GM21723 (cell line): ENCODE data around the gene BTBD9.

Experiments used
- ATAC-seq: cut with Tn5 transposase; IDR thresholded peaks from one replicate; pipeline ENCODE4 v1.9.1; 2021; ENCODE audit warnings: mild to moderate bottlenecking, moderate library complexity; ENCODE audit not compliant: unreplicated experiment

BTBD9 gene

GRCh38 chr6:38218235-38218634 lies 421.5 kb downstream of the BTBD9 start:
- ATAC-seq = no peak

GRCh38 chr6:38216451-38216850 lies 423.3 kb downstream of the BTBD9 start:
- no peak for ATAC-seq

GRCh38 chr6:38215651-38216311 lies 423.9 kb downstream of the BTBD9 start:
- no peak for ATAC-seq

- no peak for ATAC-seq
These were observed 424.5 kb downstream of the BTBD9 start for GRCh38 chr6:38215225-38215624.

- ATAC-seq = no peak
These were observed 425.6 kb downstream of the BTBD9 start for GRCh38 chr6:38214159-38214558.

- no peak for ATAC-seq
These were observed 426.5 kb downstream of the BTBD9 start for GRCh38 chr6:38213251-38213658.

GRCh38 chr6:38212579-38212978 lies 427.1 kb downstream of the BTBD9 start:
- ATAC-seq = no peak

- no peak for ATAC-seq
These were observed 427.6 kb downstream of the BTBD9 start for GRCh38 chr6:38212116-38212515.

- ATAC-seq = no peak
These were observed 430.1 kb downstream of the BTBD9 start for GRCh38 chr6:38209371-38210260.

- ATAC-seq = no peak
These were observed 431.7 kb downstream of the BTBD9 start for GRCh38 chr6:38208028-38208427.

- no peak for ATAC-seq
These were observed 432.4 kb downstream of the BTBD9 start for GRCh38 chr6:38207375-38207774.

GRCh38 chr6:38198219-38198618 lies 441.5 kb downstream of the BTBD9 start:
- ATAC-seq = no peak

- ATAC-seq = no peak
These were observed 444.6 kb downstream of the BTBD9 start for GRCh38 chr6:38195113-38195635.

- ATAC-seq = no peak
These were observed 445.1 kb downstream of the BTBD9 start for GRCh38 chr6:38194589-38194988.

GRCh38 chr6:38194282-38194572 lies 445.5 kb downstream of the BTBD9 start:
- no peak for ATAC-seq

- ATAC-seq = no peak
These were observed 446.0 kb downstream of the BTBD9 start for GRCh38 chr6:38193481-38194281.

- ATAC-seq = no peak
These were observed 446.7 kb downstream of the BTBD9 start for GRCh38 chr6:38193051-38193450.

GRCh38 chr6:38192487-38192886 lies 447.2 kb downstream of the BTBD9 start:
- ATAC-seq = no peak

- no peak for ATAC-seq
These were observed 447.7 kb downstream of the BTBD9 start for GRCh38 chr6:38192011-38192410.

- ATAC-seq = no peak
These were observed 448.3 kb downstream of the BTBD9 start for GRCh38 chr6:38191418-38191817.

GRCh38 chr6:38188677-38189335 lies 450.9 kb downstream of the BTBD9 start:
- no peak for ATAC-seq
